ENCODE results near the gene SNRPD3.

GRCh38 chr22:24594569-24595120, 38.8 kb downstream of the SNRPD3 start:
- TF ChIP-seq CTCFL (IDR thresholded peaks at IDR 0.05; ENCODE audit: borderline replicate concordance, insufficient read depth, low read depth, low read length, poor library complexity, severe bottlenecking): no peak
- no peak for TF ChIP-seq ELK1 (CRISPR knock-in tag; IDR thresholded peaks at IDR 0.05)
- no peak for TF ChIP-seq CTCF (IDR thresholded peaks at IDR 0.05 in 2 of 3, conservative IDR thresholded peaks at IDR 0.05 in 1 of 3; ENCODE audit: insufficient read depth in 2 of 3, low read depth in 1 of 3, low read length in 3 of 3)
